Activated effector memory CD4-positive, alpha-beta T cell treated with Interleukin-2 at 50 U/mL for 16 hours (primary cell): Measurements from ENCODE around the gene ABCG1.
A peak's percentile ranks its signal among the peaks of the same experiment; 100 is the strongest.

ENCODE experiments used
- DNase-seq: peaks from one replicate; pipeline ENCODE4 v3.0.0-alpha.2; 2020

ABCG1 gene

DNA sequence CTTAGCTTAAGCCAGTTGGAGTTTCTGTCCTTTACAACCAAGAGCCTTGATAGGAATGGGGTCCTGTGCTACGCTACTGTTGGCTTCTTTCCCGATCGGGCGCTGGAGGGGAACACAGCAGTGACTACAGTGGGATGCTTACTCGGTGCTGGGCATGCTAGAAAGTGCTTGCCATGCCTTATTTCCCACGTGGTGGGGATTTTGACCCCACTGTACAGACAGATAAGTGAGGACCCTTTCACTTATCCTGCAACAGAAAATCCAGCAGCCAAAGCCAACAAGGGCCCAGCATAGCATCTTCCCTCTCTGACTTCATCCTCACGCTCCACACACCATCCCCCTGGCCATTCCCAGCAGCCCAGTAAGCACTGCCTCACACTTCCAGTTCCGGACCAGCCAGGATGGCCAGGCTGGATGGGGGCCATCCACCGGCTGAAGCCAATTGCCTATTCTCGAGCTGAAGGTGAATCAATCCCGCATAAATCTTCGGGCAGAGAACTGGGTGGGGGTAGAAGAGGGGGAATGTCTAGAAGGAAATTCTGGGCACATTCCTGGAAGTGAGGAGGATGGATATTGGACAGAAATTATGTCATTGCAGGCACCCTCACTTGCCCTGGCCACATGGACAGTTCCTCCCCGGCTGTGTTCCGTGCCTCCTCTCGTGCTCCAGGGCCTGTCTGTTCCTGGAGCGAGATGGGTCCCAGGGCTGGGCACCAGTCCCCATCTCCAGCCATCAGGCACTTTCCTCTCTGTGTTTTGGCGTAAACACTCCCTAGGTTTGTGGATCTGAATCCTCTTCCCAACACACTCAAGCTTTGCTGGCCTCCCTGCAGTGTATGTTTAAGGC, 2.0 kb upstream of the ABCG1 start:
- no peak for DNase-seq

DNA sequence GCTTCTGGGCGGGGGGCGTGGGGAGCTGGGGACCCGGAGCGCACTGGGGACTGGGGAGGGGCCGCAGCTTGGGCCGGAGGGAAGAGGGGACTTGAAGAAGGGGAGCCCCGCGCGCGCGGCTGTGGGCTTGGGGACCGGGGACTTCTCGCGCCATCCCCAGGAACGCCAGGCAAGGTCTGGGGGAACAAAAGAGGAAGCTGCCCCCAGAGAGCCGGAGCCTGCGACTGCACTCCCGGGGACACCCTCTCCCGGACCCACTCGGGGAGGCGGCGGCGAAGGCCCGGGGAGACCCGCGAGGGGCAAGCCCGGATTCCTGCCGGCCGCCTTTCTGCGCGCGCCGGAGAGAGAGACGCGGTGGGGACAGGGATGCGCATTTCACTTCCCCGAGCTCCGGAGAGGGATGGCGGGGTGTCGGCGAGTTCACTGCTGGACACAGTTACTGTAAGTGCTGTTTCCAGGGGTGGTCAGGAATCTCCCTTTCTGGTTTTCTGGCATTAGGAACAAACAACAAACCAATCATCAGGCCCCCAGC, 732 bp downstream of the ABCG1 start:
- peak; percentile 9 for DNase-seq

DNA sequence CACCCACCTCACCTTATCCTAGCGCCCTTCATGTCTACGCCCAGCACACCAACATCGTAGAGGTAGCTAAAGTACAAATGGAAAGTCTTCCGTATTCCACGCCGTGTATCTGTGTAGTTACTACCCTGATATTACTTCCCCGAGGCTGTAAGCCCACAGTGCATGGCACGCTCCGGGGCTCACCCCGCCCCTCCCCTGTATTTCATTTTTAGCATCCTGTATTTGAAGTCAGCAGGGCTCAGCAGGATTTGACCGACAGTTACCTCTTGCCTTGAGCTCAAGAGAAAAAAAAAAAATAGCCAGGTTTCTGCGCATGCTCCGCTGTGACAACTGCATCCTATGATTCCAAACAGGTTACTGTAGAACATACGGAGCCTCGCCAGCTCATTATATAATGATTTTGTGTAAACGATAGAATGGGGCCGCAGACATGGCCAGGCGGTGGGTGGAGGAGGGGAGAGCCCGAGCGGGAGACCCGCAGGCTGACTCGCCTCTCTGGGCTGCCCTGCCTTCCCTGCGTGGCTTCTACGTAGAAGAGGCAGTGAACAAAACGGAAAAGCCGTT, 1.3 kb downstream of the ABCG1 start:
- peak; percentile 60 for DNase-seq

DNA sequence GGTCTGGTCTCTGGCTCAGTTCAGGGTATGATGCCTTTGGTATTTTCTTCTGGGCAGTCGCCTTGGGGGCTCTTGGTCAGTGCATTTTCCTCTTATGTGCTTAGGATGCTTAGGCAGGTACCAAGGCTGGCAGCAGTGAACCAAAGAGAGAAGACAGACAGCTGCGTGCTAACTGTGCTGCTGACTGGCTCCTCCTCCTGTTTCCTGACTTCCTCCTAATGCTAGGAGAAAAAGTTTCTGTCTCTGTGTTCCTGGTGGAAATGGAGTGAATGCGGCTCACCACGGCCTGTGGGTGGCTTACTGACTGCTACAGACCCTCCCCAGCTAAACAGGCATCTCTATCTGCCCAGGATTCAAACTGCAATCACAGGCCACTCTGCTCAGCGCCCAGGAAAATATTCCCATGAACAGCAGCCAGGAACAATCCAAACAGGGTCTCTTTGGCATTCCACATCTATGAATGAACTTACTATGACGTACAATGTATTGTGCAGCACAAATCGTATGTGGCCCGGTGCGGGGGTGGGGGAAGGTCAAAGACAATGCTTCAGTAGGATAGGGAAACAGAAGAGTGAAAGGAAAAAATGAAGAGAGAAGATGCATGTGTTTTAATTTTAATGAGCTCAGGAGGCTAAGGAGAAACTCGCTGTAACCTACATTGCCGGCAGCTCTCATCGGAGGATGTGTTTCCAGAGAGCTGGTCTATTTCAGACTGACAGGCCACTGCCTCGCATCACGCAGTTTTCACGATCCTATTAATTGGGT, 2.8 kb downstream of the ABCG1 start:
- no peak for DNase-seq

DNA sequence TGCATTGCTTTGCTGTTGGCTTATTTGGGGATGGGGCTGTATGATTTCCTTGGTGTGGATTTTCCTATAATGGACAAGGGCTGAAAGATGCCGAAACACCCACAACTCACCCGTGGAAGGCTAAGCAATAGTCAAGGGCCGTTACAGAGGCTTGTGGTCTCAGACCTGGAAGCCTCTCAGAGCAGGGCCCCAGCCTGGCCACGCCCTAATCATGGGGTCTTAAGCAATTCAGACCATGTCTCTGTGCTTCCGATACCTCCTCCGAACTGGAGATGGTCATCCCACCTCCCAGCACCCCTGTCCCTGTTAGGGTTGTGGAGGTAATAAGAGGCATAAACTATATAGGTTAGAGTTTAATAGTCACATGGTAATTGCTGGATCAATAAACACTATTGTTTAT, 3.4 kb downstream of the ABCG1 start:
- DNase-seq: no peak

DNA sequence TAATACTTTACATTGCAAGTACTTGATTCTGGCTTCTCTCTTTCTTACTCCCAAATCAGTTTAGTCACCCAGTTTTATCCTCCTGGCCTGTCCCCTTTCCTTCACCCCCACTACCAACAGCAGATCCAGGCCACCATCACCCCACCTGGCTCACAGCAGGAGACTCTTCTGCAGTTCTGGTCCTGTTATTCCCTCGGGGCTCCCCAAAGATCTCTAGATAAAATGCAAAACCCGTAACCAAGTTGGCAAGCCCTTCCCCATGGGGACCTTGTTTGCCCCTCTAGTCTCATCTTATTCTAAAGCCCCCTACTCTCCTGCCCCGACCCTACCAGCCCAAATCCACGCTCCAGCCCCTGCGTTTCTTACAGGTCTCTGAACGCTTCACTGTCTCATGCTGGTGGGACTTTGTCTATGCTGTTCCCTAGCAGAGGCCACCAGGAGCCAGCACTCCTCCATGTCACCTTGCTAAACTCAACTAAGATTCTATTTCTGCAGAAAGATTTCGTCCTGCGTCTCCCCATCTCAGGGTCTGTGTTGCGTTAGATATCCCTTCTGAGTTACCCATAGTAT, 4.0 kb downstream of the ABCG1 start:
- no peak for DNase-seq

DNA sequence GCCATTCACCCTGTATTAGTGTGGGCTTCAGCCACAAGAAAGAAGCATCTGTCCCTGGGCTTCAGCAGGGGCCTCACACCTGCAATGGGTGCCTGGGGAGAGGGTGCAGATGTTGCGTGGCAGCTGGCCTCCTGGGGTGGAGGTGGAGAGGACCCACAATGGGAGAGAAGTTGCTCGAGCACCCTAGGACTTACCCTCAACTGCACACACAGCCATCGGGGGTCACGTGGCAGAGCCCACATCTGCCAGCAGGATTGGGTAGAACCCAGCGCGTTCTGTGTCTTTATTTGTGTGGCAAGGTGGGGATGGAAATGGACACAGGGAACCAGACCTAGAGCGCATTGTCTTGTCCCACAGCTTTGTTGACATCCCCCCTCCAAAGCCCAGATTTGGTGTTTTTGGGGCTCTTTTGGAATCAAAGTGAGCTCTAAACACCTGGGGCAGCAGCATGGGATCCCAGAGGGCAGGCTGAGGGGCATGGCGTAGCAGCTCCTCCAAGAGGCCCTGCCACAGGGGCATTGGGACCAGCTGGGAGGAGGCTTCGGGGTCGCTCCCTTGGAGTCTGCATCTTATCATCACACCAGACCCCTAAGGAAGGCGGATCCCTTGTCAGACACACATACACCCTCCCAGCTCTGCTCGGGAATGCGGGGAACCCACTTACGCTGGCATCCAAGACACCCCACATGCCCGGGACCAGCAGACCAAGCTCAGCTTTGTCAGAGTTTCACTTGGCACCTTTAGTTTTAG, 5.1 kb downstream of the ABCG1 start:
- DNase-seq: no peak

DNA sequence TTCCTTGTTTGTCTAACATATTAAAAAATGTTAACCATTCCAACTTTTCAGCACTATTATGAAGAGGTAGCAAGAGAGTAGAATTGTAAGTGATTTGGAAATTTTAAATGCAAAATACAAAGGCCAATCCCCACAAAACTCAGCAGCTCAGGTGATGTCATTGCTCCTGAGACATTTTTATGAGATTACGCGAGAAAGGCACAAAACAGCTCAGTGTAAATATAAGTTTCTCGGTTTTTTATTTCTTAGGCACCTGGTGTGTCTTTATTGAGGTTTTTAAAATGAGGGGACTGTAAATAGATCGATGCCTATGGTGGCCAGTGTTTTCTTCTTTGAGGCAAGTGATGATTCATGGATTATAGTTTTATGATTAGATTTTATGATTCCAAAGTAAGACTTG, 6.1 kb downstream of the ABCG1 start:
- no peak for DNase-seq

DNA sequence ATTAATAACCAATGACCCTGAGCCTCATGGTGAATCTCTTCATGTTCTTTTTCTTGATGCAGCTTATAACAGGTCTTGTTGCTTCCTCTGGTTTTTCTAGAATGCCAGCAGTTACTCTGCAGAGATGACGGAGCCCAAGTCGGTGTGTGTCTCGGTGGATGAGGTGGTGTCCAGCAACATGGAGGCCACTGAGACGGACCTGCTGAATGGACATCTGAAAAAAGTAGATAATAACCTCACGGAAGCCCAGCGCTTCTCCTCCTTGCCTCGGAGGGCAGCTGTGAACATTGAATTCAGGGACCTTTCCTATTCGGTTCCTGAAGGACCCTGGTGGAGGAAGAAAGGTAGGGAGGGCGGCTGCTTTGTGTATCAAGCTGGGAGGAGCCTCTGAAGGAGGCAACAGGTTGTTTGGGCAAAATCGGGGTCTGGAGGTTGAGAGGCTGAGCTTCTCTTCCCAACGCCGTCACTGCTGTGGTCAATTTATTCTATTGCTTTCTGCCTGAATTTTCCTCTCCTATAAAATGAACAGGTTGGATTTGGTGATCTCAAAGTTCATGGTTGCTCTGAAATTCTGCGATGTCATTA, 6.7 kb downstream of the ABCG1 start:
- DNase-seq: no peak

DNA sequence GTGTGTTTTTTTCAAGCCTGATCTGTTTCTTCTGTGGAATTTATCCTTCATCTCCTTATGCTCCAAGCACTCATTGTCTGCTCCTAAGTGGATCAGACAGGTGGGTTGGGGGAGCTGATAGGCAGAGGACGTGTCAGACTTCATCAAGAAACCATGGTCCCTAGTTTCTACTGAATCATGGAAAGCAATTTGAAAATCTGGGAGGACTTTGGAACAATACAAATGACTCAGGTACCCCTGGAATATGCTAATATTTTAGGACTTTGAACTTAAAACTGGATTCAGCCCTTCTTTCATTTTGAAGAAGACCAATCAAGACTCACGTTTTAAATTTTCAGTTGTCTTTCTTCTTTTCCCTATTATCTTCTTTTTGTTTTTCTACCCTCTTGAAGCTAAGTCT, 7.7 kb downstream of the ABCG1 start:
- no peak for DNase-seq

DNA sequence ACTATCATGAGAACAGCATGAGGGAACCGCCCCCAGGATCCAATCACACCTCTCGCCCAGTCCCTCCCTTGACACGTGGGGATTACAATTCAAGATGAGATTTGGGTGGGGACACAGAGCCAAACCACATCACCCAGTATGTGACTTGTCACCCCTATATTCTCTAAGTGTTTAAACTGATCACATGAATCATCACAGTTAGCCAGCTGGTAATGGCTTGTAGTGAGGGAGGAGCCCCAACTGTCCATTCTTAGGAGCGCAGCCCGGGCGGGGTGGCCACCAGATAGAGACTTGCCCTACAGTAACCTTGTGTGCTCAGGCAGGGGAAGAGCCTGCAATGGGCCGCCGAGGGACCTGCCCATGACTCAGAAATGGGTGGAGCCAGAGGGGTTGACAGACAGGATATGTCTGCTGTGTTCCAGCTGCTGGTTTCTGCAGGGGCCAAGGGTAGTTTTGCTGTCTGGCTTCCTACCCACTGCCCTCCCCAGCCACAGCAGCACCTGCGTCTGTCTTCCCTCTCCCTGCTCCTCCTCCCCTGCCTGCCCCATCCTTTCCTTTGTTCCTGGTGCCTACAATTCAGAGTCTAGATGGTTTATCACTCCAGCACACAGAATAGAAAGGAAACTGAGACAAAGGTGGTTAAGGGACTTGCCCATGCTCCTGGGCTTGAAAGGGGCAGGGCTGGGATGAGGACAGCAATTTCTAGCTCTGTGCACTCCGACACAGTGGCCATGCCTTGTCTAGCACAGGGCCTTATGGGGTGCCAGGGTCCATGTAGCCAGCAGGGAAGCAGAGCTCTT, 9.2 kb downstream of the ABCG1 start:
- DNase-seq: peak; percentile 82

DNA sequence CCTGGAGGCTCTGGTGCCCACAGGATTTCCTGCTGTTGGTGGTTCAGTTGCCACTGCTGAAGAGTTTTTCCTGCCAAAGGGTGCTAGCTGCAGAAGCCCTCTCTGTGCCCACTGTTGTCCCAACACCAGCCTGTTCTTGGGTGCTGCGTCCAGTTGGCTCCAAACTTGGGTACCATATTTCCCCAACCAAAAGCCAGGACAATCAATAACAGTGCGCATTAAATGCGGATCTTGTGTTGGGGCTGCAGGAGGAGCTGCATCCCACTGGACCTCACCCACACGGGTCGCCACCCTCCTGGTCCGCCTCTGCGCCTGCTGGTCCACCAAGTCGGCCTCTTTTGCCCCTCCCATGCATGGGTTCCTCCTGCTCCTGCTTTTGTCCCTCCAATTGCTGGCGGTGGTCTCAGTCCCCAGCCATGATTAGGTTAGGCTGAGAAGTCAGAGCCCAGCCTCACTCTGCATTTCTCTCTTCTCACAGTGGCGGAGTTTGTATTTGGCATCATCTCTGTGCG, 9.8 kb downstream of the ABCG1 start:
- DNase-seq: no peak

DNA sequence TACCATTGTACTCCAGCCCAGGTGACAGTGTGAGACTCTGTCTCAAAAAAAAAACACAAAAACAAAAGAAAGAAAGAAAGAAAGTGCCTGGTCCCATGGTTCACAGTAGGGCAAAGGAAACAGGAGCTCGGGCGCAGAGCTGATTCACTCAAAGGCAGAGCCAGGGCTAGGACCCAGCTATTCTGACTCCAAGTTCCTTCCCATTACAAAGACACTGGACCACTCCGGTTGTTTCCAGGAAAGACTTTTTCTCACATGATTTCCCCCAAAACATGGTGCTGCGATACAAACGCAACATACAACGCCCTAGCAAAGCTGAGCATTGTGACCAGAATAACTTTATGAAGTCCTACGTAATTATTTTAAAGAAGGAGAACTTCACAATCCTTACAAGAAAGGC, 10.7 kb downstream of the ABCG1 start:
- no peak for DNase-seq

DNA sequence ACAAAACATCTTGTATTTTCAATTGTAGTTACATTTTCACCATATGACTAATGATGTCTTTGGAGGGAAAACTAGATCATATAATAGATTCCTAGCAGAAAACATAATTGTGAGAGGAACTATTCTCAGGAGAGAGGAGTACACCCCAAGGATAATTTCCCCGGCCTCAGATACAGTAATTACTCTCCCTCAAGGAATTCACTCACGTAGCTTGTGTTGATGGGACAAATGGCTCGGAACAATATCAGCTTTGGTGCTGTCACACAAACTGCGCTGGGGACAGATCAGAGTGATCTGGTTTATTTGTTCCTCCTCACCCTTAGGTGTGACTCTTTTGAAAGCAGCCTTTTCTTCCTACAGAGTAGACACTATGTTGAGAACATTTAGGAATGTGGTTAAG, 11.2 kb downstream of the ABCG1 start:
- DNase-seq: no peak

DNA sequence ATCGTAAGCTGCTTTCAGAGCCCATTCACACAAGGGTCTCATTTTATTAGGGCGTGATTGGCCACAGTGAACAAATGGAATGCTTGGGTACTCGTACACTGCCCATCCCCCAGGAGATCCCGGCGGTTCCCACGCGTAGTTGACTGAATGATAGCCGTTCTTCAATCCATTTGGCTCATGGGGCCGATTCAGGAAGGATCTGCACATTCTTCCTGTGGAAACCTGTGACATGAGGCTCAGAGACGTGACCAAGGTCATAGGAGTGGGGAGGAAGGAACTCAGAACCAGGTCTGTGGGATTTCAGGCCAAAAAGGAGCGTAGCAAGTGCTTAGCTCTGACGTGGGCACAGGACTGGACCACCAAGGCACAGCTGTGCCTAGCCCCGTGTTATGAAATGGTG, 11.7 kb downstream of the ABCG1 start:
- no peak for DNase-seq

DNA sequence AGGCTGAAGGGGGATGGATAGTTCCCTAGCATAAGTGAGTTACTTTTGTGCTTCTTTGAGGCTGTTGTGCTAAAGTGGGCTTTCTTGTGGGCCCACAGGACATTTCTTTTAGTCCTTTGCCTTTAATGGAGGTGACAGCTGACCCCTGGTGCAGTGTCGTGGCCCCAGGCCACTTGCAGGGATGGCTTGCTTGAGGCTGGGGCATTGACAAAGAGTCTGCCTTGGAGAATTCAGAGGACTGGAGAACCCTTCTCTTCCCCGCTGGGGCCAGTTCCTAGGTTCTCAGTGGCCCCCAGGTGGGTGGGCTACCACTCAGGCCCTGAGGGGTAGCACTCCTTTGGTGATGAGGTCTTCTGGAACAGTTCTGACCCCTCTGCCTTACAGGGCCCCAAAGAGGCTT, 12.8 kb downstream of the ABCG1 start:
- DNase-seq: no peak

DNA sequence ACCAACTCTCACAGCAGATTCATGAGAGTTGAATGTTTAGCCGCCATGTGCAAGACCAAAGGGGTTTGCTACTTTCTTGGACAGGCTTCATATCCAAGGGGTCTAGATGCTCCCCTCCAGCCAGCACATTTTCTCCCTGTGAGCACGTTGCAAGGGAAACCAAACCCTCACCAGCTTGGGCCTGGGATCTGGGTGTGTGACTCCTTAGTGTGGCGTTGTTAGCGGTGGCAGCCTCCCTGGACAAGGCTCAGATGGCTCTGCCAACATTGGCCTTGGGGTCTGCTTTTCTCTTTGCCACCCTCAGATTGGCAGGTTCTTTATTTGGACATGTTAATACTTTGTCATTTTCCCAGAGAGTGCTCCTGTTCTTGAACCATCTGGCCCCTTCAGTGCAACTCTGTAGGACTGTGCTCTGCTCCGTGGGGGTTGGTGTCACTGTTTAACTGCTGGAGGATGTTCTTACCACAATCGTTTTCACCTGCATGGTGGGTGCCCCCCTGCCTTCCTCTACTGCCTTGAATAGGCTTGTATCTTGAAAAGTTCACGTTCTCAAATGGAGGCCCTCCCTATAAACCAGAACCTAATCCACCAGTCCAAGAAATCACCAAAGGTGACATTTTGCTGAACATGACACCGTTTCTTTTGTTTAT, 13.4 kb downstream of the ABCG1 start:
- no peak for DNase-seq

DNA sequence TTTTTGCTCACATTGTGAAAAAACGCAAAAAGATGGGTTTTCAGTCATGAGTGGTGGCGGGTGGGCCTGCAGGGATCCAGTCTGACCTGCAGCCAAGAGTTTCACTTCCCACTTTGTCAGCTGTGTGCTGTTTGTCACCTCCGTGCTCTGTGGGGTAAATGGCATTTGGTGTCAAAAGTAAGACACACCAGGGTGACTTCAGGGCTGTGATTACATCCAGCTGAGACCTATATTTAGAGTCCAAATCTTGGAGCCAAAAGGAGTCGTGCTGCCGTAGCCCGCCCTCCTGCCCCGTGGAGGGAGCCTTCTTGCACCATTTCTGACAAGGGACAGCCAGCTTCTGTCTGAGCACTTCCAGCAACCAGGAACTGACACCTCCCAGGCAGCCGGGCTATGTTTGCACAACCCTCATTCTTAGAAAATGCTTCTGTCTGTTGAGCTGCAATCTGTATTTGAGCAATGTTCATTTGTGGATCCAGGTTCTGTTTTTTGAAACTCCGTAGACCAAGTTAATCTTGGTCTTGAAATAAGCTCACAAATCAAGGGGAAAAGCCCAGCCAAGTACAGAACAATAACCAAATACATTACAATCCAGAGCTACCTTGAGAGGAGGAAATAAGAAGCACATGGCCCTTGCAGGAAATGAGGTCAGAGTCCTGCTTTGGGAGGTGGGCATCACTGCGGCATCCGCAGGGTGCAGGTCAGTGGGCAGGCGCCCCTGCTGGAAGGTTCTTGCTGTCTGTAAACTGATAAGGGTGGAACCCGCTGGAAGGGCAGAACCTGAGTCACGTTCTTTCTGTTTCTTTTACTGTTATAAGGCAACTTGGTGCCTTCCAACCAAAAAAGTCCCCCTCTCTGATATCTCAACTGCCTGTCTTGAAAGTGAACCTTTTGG, 14.4 kb downstream of the ABCG1 start:
- DNase-seq: peak; percentile 66

DNA sequence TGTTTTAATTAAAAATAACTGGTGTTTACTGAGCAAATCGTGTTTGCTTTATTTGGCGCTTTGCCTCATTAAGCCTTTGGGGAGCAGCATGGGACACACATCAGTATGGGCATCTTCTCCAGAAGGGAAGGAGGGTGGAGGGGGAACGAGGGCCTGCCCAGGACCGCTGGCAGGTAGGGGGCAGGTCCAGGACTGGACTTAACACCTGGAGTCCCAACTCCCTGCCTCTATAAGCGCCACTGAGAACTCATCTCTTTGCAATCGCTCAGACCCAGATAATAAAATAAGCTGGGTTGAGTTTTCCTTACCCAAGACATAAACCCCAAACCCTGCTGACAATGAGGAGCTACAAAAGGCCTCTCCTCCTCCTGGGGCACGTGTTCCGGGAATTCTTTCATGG, 15.1 kb downstream of the ABCG1 start:
- DNase-seq: no peak
